Tibial artery (tissue), 4 donors: ENCODE data around the gene ZNF777.
"Not testable (repeated sequence)": the region's sequence is repeated elsewhere in the genome, so short reads cannot be mapped to it uniquely, and the experiment has no call there.

Source experiments
- DNase-seq, 2 donors: peaks; one replicate each; pipeline ENCODE4 v3.0.0-alpha.2; 2019
- H3K27ac ChIP-seq, 2 donors: fragments of 200-600 bp; sonication (generic) in 1 of 2; 1 replicate in 1 of 2; 2 replicates in 1 of 2; pipeline ENCODE4 v1.5.1; 2018 to 2019; ENCODE audit warnings: mild to moderate bottlenecking in 1 of 2
- H3K27me3 ChIP-seq, 2 donors: fragments of 200-600 bp; sonication (generic) in 1 of 2; one replicate each; pipeline versions ENCODE4 v1.5.1 to v1.6.0; 2016 to 2019
- H3K36me3 ChIP-seq, 3 donors: fragments of 200-600 bp; sonication (generic) in 2 of 3; one replicate each; pipeline ENCODE4 v1.5.1; 2016 to 2019; ENCODE audit warnings: mild to moderate bottlenecking in 2 of 3
- H3K4me1 ChIP-seq, 4 donors: fragments of 200-600 bp; sonication (generic) in 2 of 4; 1 replicate in 3 of 4; 2 replicates in 1 of 4; pipeline ENCODE4 v1.5.1; 2016 to 2019
- H3K4me3 ChIP-seq, 2 donors: fragments of 200-600 bp; sonication (generic) in 1 of 2; 1 replicate in 1 of 2; 2 replicates in 1 of 2; pipeline ENCODE4 v1.5.1; 2018 to 2019; ENCODE audit warnings: mild to moderate bottlenecking in 2 of 2
- H3K9me3 ChIP-seq, 3 donors: fragments of 200-600 bp; sonication (generic) in 1 of 3; one replicate each; pipeline ENCODE4 v1.5.1; 2016 to 2019
- intact Hi-C: fragments of 100-400 bp; cut with DNase I; formaldehyde crosslinking; loops from one replicate; pipeline ENCODE4 v1.15.0; 2023; ENCODE audit warnings: low total_unique reads
- TF ChIP-seq, protein P1 (sequence below), 2 experiments: fragments of 200-600 bp in 1 of 2; fragments of 450-650 bp in 1 of 2; IDR thresholded peaks; one replicate each; pipeline ENCODE4 v1.5.1; 2017 to 2019; ENCODE audit warnings: antibody characterized with exemption in 2 of 2, mild to moderate bottlenecking in 1 of 2, moderate library complexity in 1 of 2

Gene ZNF777

DNA sequence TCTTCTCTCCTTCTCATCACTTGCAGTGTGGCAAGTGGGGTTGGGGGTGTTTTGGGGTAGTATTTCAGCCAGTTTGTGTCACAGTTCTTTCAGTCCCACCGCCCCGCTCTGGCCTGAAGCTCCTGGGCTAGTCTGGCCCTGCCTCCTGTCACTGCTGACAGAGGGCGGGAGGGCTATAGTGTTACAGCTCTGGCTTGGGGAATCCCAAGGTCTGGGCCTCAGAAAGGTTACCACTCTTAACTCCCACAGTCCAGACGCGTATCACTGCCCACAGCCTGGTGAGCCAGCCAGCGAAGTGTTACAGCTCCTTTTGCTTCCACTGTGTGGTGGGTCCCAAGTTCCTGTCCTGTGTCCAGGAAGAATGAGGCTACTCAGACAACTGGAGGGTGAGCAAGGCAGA lies 56.0 kb downstream of the ZNF777 start:
- Histone ChIP-seq H3K4me1 (no peaks in the 10 kb centered on the region), H3K27ac (no peak overlapping the region), H3K27me3 (no peaks in the 10 kb centered on the region), H3K4me3 (no peak overlapping the region), H3K36me3 (no peaks in the 10 kb centered on the region), H3K9me3 (no peaks in the 10 kb centered on the region)
- TF ChIP-seq, protein P1, sequence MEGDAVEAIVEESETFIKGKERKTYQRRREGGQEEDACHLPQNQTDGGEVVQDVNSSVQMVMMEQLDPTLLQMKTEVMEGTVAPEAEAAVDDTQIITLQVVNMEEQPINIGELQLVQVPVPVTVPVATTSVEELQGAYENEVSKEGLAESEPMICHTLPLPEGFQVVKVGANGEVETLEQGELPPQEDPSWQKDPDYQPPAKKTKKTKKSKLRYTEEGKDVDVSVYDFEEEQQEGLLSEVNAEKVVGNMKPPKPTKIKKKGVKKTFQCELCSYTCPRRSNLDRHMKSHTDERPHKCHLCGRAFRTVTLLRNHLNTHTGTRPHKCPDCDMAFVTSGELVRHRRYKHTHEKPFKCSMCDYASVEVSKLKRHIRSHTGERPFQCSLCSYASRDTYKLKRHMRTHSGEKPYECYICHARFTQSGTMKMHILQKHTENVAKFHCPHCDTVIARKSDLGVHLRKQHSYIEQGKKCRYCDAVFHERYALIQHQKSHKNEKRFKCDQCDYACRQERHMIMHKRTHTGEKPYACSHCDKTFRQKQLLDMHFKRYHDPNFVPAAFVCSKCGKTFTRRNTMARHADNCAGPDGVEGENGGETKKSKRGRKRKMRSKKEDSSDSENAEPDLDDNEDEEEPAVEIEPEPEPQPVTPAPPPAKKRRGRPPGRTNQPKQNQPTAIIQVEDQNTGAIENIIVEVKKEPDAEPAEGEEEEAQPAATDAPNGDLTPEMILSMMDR (IDR thresholded peaks at IDR 0.05): no peak
- no peak for DNase-seq
- intact Hi-C loops: loop anchor here (5.0 kb wide), 1 partner anchor 953 kb away; no protein-coding TSS in a partner anchor

DNA sequence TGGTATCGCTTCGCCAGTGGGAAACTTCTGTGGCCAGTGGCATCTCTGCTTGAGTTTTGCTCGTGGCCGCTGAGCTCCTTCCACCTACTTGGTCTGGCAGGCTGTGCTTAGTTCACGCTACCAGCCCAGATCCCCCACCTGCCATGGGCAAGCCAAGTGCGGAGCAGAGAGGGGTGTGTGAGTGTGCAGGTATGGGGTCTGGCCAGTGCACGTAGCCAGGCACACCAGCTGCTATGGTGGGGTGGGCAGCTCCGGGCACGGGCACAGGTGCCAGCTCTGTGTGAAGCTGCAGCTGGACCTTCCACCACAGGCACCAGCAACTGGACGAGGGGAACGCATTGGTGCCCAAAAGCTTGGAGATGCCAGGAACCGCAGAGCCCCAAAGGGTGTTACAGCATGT lies 56.5 kb downstream of the ZNF777 start:
- TF ChIP-seq, protein P1 (IDR thresholded peaks at IDR 0.05): no peak
- intact Hi-C loops: loop anchor here (5.0 kb wide), 1 partner anchor 952 kb away; no protein-coding TSS in a partner anchor

DNA sequence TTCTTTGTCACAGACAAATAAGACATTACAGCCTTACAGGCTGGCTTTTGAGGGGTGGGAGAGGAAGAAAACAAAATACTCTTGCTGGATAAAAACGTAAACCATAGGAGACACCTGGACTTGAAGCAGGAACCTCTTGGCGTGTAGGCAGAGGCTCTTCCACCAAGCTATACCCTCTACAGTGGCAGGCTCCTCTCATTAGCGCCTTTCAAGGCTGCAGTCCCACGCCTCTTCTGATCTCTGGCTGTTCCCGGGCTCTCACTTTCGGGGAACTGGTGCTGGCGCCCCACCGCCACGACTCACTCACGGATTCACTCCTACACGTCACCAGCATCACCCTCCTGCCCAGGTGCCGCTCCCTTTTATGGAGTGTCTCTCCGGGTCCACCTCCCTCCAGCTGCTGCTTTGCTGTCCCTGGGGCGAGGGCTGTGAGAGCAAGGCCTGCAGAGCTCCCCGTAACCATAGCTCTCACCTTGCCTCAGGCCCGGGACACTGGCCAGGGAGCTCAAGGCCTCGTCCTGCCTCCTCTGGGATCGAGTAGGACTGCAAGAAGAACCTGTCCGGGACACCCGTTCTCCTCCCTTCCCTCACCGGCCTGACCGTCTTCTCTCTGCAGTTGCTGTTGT lies 62.6 kb downstream of the ZNF777 start:
- Histone ChIP-seq H3K9me3 (peaks cover 0 to 12% (median 9%) of the 10 kb centered on the region in 3 donors), H3K4me1 (no peaks in the 10 kb centered on the region), H3K27ac (no peak overlapping the region), H3K27me3 (no peaks in the 10 kb centered on the region), H3K4me3 (no peak overlapping the region), H3K36me3 (no peaks in the 10 kb centered on the region)
- no peak for DNase-seq
- TF ChIP-seq, protein P1 (IDR thresholded peaks at IDR 0.05): no peak
- intact Hi-C loops: no loop called here

More for the DNA sequence above, 56.5 kb downstream of the ZNF777 start:
- no peaks in the 10 kb centered on the region for H3K4me1 ChIP-seq
- no peak for DNase-seq
- no peak overlapping the region for H3K4me3 ChIP-seq
- H3K27me3 ChIP-seq: no peaks in the 10 kb centered on the region
- H3K36me3 ChIP-seq: no peaks in the 10 kb centered on the region
- no peaks in the 10 kb centered on the region for H3K9me3 ChIP-seq
- H3K27ac ChIP-seq: no peak overlapping the region

DNA sequence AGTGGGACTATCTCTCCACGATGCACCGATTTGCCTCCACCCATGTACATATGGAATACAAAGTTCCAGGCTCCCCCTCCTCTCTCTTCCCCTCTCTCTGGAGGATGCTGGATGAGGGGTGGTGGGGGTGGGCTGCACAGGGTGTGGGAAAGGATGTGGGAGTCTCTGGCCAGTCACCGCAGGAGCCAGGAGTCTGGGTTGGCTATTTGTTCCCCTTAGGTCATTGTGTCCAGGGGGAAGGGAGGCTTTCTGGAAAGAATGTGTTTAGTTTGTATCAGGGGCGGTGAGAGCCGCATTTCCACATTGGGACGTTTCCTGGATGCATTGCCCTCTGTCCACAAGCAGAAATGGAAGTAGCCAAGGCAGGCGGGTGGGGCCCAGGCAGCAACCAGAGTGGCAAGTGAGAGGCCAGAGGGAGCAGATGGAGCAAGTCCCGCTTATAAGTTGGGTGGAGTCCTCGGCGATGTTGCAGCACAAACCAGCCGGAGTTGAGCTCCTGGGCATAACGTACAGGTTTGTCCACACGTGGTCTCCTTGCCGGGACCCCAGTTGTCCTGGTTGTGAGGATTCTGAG lies 63.3 kb downstream of the ZNF777 start:
- no peaks in the 10 kb centered on the region for H3K4me1 ChIP-seq
- TF ChIP-seq, protein P1 (IDR thresholded peaks at IDR 0.05): no peak
- H3K4me3 ChIP-seq: no peak overlapping the region
- no peaks in the 10 kb centered on the region for H3K27me3 ChIP-seq
- H3K27ac ChIP-seq: no peak overlapping the region
- intact Hi-C loops: no loop called here
- no peak for DNase-seq
- peaks cover 0 to 12% (median 9%) of the 10 kb centered on the region in 3 donors for H3K9me3 ChIP-seq
- no peaks in the 10 kb centered on the region for H3K36me3 ChIP-seq

DNA sequence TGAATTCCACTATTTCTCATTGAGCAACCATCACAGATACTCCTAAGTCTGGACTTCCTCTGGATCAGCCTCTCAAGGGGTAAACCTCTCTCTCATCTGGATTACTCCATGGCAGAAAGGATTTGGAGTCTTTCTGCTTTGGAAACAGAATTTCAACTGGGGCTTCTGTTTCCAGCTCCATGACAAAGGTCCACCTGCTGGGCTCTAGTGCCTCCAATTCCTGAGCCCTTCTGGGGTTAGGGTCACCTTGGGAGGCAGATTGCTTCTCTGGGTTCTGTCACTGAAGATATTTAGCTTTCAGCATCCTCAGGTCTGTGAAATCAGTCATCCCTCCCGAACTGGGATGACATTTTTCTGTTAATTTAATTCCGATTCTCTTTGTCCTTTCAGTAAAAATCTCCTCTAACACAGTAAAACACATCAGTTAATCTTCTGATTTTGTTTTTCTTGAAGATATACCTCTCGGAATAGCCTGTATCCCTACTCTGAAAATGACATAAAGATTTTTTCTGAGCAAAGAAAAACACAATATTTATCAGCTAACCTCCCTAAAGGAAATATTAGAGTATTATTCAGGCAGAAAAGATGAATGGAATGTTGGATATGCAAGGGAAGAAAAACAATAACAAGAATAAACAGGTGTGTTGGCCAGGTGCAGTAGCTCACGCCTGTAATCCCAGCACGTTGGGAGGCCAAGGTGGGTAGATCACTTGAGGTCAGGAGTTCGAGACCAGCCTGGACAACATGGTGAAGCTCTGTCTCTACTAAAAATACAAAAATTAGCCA lies 72.1 kb downstream of the ZNF777 start:
- H3K4me3 ChIP-seq, H3K27ac ChIP-seq, H3K9me3 ChIP-seq, intact Hi-C loops, DNase-seq, H3K4me1 ChIP-seq, H3K27me3 ChIP-seq, H3K36me3 ChIP-seq: not testable (repeated sequence)

DNA sequence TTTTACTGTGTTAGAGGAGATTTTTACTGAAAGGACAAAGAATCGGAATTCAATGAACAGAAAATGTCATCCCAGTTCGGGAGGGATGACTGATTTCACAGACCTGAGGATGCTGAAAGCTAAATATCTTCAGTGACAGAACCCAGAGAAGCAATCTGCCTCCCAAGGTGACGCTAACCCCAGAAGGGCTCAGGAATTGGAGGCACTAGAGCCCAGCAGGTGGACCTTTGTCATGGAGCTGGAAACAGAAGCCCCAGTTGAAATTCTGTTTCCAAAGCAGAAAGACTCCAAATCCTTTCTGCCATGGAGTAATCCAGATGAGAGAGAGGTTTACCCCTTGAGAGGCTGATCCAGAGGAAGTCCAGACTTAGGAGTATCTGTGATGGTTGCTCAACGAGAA lies 74.3 kb downstream of the ZNF777 start:
- H3K27ac ChIP-seq: not testable (repeated sequence)

More for the DNA sequence above, 74.3 kb downstream of the ZNF777 start:
- H3K4me3 ChIP-seq, intact Hi-C loops, DNase-seq, H3K9me3 ChIP-seq, H3K4me1 ChIP-seq, H3K36me3 ChIP-seq, H3K27me3 ChIP-seq: not testable (repeated sequence)
